HuH-7 (cell line): ENCODE data around the gene NOL4L.
"Not testable (repeated sequence)": the region's sequence is repeated elsewhere in the genome, so short reads cannot be mapped to it uniquely, and the experiment has no call there.

Experiments
- DNase-seq: peaks from one replicate; pipeline ENCODE4 v3.0.0; 2011; ENCODE audit warnings: low spot score

NOL4L gene

DNA sequence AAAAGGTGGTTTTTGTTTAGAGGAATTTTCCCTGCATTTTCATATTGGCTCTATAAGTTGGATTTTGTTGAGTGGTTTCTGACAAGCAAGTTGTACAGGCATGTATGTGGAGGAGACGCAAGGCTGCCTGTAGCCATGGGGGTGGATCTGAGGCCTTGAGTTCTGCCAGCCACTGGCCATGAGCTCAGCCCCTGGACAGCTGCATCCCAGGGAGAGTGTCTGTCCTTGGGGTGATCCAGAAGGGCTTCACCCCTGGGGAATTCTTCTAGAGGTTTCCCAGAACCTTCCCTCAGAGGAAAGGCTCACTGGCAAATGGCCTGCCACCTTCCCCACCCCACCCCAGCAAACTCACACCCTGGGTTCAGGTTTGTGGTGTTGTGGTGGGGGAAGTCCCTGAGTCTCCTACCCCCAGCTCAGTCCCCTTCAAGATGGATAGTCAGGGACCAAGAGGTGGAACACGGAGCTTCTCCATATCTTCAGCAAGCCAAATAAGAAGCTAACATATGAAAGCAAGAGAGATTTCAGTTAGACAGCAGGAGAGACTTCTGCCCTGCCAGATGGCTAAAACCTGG is 11.6 kb upstream of the NOL4L start:
- DNase-seq = no peak

DNA sequence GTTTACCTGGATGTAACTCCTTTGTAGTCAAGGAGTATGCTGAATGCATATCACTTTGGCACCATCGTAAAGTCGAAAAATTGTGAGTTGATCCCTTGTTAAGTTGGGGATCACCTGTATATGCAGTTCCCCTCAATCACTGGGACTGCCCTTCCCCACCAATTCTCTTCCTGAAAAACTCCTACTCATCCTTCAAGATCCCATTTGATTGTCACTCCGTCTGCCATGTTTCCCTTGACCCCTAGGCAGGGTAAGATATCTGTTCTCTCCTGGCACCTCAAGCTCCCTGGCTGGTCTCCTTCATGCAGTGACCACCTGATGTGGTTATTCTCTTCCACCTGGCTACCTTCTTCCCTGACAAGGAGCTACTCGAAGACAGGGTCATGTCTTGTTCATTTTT is 10.0 kb upstream of the NOL4L start:
- no peak for DNase-seq

DNA sequence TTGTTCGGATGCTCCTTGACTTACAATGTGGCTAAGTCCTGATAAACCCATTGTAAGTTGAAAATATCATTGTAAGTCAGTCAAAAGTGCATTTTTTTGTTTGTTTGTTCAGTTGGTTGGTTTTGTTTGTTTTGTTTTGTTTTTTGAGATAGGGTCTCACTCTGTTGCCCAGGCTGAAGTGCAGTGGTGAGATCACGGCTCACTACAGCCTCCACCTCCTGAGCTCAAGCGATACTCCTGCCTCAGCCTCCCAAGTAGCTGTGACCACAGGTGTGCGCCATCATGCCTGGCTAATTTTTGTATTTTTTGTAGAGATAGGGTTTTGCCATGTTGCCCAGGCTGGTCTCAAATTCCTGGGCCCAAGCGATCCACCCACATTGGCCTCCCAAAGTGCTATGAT is 9.5 kb upstream of the NOL4L start:
- not testable (repeated sequence) for DNase-seq

DNA sequence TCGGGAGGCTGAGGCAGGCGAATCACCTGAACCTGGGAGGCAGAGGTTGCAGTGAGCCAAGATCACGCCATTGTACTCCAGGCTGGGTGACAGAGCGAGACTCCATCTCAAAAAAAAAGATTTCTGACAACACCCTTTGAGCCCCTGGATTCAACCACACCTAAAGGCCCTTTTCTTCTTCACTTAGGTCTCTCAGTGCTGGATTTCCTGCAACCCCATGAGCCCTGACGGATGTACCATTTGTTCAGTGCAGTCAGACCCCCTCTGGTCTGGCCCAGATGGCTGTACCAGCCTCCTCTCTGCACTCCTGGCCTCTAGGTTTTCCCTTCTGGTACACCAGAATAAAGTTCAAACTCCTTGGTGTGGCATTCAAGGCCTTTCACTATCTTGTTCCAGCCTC is 9.1 kb upstream of the NOL4L start:
- no peak for DNase-seq

DNA sequence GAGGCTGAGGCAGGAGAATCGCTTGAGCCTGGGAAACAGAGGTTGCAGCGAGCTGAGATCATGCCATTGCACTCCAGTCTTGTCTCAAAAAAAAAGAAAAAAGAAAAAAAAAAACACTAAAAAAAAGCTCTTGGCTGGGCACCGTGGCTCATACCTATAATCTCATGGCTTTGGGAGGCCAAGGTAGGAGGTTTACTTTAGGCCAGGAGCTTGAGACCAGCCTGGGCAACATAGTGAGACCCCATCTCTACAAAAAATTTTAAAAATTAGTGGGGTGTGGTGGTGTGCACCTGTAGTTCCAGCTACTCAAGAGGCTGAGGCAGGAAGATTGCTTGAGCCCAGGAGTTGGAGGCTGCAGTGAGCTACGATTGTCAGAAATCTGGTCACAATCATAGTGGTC is 7.5 kb upstream of the NOL4L start:
- not testable (repeated sequence) for DNase-seq

DNA sequence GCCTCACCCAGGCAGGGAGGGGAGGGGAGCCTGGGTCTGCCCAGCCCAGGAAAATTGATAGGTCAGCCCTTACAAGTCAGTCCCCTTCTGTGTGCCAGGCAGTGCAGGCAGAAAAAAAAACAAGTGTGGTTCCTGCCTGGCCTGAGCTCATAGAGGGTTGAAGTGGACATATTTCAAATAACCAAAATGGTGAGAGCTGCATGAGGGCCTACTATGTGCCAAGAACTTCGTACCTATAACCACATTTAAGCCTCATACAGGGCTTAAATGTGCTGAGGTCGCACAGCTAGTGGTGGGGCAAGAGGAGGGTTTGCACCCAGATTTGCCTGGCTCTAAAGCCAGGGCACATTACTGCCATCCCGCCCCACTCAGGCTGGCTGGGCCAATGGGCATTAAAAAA is 6.9 kb upstream of the NOL4L start:
- DNase-seq = no peak

DNA sequence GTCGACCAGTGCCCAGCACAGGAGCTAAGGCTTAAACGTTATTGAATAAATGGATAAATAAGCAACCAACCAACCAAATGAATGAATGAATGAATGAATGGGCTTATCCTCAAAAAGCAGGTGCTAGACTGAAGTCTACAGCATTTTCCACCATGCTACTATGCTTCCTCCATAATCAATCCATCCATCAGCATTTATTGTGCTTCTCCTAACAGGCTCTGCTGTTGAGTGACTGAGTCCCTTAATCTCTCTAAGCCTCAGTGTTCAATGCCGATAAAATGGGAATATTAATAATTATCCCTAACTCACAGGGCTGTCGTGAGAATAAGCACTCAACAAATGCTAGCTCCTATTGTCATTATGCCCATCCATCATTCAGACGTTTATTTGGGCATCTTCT is 4.6 kb upstream of the NOL4L start:
- DNase-seq = no peak

DNA sequence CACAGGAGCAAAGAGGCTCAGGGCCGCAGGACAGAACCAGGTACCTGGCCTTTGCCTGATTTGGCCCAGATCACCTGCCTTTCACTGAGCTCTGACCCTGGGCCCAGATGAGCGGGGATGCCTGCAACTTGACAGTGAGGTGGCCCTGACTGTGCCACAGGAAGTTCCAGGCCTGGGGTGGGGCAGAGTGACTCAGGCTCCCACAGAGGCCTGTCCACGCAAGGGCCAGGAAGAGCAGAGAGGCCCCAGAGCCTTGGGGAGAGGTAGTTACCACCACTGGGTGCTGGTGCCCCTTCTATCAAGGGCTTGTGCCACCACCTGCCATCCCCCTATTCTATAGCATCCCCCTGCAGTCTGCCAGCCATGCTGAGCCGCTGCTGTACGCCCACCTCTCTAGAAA is 4.1 kb upstream of the NOL4L start:
- DNase-seq = no peak

DNA sequence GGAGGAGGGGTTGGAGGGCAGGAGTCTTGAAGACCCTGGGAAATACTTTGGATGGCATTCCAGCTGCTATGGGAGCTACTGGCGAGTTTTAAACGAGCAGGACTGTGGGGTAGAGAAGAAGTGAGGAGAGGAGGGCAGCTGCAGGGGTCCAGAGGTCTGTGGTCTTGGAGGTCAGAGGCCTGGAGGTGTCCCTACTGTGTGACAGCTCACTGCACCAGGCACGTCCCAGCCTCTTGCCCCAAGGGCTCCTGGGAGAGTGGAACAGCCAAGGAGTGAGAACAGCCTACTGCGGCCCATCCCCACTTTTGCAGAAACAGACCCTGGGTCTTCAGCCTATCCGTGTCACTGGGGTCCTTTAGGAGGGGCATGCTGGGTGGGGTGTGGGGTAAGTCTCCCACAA is 2.9 kb upstream of the NOL4L start:
- no peak for DNase-seq

DNA sequence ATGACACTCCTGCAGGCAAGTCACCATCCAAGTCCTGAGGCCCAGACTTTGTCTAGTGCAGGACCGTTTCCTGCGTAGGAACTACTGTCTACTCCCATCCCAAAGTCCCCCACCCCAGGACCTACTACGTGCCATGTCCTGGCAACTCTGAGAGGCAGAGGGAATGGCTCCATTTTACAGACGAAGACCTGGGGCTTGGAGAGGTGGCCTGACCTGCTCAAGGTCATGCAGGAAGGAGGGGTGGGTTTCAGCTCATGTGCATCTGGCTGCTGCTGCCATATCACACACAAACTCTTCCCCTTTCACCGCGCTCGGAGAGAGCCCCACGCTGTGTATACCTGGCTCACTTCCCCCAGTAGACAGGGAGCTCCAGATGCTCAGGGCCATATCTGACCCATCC is 1.2 kb upstream of the NOL4L start:
- no peak for DNase-seq

DNA sequence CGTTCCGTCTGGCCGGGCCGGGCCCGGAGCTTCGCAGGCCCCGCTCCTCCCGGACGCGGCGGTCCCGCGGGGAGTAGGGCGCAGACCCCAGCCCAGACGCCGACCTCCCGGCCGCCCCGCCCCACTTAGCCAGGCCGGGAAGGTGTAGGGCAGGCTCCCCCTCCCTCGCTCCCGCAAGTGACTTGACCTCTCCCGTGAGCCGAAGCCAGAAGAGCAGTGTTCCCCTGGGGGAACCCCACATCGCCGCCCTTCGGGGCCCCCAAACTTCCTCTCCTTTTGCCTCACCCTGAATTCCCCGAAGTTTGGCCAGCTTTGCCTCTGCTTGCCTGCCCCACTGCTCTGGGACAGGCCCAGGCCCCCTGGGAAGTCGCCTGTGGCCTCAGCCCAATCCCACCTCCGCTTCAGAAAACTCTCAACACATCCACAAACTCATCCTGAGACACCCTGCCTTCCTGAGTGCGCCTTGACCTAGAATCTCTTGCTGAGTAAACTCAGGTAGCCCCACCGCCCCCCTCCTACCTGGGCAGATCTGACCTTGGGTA is 524 bp upstream of the NOL4L start:
- no peak for DNase-seq

DNA sequence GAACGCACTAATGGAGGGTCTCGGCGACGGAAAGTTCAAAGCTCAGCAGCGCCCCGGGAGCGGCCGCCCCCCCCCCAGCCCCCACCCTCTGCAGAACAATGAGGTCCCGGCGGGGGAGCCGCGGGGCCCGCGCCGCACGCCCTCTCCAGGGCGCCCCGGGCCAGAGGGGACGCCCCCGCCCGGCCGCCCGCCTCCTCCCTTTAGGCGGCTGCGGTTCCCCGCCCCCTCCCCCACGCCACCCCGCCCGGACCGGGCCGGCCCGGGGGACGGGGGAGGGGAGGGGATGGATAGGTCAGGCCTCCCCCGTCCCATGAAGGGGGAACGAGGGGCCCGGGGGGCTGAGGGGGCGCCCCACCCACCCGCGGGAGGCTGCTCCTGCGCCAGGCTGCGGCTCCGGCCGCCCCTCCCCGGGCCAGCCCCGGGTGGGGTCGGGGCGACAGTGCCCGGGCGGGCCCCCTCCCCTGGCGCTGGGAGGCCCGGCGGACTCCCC is 1.5 kb downstream of the NOL4L start:
- DNase-seq = no peak

DNA sequence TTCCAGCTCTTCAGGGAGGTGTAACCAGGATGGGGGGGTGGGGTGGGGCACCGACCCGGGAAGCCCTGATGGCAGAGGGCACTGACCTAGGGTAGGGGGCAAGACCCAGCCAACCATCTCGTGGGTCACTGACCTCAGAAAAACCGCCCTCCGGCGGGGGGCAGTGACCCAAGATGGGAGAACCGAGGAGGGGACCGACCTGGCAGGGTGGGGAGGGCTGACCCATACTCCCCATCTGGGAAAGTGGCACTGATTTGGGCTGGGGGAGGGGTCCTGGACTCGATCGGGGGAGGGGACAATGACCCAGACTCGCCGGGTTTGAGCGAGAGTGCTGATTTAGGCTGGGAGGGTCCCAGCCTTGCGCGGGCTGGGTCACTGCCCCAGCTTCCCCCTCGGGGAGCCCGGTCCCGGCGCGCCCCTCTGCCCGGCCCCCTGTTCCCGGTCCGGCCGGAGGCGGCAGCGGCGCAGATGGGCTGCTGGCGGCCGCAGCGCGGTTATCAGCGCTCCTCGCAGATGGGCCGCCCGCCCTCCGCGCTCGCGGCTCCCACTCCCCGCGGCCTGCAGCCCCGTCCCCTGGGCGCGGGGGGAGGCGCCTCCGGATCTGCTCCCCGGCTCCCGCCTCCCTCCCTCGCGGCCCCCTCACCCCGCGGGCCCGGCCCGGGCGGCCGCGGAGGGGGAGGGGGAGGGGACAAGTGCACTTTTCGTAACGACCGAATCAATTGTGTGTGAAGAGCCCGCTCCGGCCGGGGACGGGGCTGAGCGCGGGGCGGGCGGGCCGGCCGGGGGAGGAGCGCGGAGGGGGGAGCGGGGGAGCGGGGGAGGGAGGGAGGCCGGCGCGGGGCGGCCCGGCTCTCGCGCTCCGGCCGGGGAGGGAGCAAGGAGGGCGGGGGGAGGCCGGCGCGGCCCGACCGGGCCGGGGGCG is 2.2 kb downstream of the NOL4L start:
- peak; percentile 60 for DNase-seq

DNA sequence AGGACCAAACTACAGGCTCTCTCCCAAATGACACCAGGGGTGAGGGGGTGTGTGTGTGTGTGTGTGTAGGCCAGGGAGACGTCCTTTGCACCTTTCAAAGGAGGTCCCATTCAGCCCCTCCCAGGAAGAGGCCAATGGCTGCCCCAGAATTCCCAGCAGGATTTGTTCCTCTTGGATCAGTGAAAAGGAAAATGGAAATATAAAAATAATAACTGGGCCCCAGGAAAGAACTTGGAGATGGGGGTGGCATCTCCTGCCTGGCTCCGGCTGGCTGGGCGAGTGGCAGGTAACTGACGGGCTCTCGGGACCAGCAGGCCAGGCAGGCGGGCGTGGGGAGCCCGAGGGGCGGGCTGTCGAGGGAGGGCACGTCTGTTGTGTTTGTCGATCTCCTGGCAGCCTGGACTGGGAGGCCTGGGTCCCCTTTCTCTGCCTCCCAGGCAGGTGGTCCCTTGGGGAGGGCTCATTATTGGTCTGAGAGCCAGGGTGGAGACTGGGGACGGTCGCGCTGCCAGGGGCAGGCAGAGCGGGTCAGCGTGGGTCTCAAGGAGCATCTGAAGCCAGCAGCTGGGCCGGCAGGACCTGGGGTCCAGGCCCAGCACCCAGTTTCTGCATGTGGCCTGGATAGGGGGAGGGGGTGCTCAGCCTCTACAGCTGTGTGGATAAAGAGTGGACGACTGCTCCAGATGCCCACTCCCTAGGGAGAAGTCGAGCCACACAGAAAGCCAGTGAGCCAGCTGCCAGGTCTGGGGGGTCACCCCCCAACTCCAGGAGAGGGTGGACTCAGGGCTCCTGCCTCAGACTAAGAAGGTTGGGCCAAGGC is 3.1 kb downstream of the NOL4L start:
- no peak for DNase-seq

DNA sequence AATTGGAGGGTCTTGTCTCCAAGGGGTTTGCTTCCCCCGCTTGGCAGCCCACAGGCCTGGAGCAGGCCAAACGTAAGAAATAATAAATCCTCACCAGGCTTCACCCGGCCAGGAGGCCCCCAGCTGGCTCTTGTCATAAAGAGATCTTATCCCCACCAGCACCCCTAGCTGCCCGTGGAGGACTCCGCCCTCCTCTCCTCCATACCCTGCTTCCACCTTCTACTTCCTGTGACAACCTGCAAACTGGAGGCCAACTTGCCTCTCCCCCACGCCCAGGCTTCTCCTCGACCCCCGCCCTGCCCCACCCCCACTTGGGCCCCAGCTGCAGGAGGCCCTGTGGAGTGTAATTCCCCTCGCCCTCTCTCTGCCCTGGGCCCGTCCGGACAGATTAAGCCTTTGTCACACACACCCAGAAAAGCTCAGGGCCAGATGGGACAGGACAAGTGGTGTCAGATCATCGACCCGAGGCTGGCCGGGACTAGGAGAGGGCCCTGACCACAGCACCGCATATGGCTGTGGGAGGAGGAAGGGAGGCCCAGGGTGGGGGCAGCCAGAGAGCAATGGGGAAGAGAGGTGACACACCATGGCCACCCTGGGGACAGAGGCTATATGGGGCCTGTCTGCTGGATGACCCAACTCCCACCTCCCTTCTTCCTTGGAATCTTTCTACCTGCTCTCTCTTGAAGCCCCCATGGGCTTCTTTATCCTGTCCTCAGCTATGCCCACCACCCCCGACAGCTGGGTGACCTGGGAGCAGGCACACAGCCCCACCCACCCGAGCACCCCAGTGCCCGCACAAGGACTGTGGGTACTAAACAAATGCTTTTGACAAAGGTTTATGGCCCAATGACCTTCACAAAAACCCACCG is 3.9 kb downstream of the NOL4L start:
- no peak for DNase-seq

DNA sequence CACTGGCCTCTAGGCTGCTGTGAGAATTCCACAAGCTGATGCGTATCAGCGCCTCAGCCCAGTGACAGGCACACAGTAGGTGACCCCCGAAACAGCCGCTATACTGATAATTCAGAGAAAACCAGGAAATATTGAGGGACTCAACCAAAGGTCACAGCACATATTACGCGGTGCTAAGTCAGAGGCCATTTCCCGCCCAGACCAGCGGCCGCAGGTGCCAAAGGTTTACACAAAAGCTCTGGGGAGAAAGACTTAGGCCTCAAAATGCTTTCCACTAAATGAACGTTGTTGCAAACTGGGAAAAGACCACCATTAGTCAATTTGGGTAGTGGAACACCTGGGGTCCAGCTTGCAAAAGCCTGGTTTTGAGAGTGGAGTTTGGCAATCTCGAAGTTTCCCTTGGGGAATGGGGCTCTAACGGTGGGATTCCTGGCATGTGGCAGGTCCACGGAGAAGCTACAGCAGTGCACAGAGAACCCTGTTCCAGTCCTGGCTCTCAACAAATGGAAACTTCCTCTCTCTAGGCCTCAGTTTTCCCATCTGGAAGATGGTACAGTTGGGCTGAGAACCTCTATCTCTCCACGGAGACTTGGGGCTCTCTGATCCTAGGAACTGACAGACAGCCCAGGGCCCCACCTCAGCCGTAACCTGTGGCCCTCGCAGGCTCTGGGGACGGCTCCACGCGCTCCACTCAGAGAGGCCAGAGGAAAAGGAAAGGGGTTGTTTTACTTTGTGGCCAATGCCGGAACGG is 4.7 kb downstream of the NOL4L start:
- DNase-seq = no peak

DNA sequence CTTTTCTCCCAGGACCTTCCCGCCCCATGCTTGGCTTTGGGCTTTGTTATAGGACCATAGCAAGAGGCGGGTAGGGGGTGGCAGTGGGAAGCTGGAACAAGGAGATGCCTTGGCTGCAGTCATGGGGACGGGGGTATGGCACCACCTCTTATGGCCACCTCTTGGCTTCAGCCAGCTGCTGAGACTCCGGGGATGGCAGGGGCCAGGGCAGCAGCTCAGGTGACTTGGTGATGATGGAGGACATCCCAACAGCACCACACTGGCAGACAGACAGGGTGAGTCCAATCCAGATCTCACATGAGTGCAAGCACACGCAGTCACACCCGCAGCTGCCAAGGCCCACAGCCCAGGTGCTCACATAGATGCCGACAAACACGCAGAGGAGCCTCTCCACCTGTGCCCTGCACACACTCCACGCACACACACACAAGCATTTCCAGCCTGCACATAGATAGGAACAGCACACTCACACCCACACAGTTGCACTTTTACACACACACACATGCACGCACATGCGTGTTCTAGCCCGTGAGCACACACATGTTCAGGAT is 6.2 kb downstream of the NOL4L start:
- DNase-seq = no peak

DNA sequence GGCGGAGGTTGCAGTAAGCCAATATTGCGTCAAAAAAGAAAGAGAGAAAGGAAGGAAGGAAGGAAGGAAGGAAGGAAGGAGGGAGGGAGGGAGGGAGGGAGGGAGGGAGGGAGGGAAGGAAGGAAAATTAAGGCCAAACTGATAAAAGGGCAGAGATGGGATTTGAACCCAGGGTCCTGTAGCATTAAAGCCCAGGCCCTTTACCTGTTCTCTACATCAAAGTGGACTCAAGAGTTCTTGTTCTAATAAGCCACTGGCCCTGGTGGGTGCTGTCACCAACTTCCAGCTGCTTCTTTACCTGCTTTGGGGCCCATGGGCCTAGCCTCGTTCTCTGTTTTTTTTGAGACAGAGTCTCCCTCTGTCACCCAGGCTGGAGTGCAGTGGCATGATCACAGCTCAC is 7.1 kb downstream of the NOL4L start:
- not testable (repeated sequence) for DNase-seq

DNA sequence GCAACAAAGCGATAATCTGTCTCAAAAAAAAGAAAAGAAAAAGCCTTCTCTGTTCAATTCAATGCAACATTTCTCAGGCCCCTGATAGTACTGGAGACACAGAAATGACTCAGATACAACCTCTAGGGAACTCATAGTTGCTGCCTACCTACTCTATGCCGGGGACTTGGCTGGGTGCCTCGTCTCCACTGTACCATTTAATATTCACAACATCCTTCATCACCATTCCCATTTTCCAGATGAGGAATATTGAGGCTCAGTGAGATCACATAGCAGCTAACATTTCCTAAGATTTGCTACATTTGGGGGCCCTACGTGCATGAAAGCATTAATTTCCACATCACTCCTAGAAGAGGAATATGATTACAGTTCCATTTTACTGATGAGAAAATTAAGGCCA is 7.5 kb downstream of the NOL4L start:
- no peak for DNase-seq

DNA sequence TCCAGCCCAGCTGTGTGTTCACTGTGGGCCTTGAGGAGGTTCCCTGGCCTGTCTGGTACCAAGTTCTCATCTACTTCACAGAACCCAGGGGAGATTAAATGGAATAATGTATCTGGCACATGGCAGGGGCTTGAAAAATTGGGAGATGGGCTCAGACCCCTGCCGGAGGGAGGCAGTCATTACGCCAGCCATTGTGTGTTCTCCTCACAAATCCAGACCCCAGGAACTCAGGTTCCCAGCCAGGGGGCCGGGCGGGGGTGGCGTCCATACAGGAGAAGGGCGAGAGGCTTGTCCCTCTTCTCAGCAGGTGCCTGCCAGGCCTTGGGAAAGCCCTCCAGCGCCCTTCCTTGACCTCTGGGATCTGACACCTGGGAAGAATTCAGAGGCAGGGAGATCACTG is 8.1 kb downstream of the NOL4L start:
- no peak for DNase-seq
